ENCODE measurements around the gene CCNT2.

DNA sequence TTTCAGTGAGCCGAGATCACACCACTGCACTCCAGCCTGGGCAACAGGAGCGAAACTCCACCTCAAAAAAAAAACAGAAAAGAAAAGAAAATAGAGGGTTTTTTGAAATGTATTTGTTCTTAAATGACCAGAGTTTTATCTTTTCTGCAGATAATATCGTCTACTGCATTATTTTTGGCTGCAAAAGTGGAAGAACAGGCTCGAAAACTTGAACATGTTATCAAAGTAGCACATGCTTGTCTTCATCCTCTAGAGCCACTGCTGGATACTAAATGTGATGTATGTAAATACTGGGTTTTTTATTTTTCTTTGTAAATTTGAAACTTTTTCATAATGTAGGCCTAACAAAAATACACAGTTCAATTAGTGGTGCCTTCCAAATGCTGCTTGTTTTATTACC is 18.1 kb downstream of the CCNT2 start:
- TF ChIP-seq, protein P1, sequence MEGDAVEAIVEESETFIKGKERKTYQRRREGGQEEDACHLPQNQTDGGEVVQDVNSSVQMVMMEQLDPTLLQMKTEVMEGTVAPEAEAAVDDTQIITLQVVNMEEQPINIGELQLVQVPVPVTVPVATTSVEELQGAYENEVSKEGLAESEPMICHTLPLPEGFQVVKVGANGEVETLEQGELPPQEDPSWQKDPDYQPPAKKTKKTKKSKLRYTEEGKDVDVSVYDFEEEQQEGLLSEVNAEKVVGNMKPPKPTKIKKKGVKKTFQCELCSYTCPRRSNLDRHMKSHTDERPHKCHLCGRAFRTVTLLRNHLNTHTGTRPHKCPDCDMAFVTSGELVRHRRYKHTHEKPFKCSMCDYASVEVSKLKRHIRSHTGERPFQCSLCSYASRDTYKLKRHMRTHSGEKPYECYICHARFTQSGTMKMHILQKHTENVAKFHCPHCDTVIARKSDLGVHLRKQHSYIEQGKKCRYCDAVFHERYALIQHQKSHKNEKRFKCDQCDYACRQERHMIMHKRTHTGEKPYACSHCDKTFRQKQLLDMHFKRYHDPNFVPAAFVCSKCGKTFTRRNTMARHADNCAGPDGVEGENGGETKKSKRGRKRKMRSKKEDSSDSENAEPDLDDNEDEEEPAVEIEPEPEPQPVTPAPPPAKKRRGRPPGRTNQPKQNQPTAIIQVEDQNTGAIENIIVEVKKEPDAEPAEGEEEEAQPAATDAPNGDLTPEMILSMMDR (IDR thresholded peaks at IDR 0.05): no peak
- TF ChIP-seq POLR2A (IDR thresholded peaks at IDR 0.05): no peak
